Non-pigmented ciliary epithelial cell (primary cell): ENCODE results near the gene RHOT2.

Source experiments
- DNase-seq: peaks from one replicate; pipeline ENCODE4 v3.0.0-alpha.2; 2010; ENCODE audit warnings: low read depth

RHOT2 gene

GRCh38 chr16:670485-671352 lies 2.8 kb downstream of the RHOT2 start:
- DNase-seq = no peak

- DNase-seq = no peak
These were observed 3.6 kb downstream of the RHOT2 start for GRCh38 chr16:671353-672131.

- DNase-seq = no peak
These were observed 4.4 kb downstream of the RHOT2 start for GRCh38 chr16:672371-672770.

- DNase-seq = no peak
These were observed 4.9 kb downstream of the RHOT2 start for GRCh38 chr16:672851-673250.

DNA sequence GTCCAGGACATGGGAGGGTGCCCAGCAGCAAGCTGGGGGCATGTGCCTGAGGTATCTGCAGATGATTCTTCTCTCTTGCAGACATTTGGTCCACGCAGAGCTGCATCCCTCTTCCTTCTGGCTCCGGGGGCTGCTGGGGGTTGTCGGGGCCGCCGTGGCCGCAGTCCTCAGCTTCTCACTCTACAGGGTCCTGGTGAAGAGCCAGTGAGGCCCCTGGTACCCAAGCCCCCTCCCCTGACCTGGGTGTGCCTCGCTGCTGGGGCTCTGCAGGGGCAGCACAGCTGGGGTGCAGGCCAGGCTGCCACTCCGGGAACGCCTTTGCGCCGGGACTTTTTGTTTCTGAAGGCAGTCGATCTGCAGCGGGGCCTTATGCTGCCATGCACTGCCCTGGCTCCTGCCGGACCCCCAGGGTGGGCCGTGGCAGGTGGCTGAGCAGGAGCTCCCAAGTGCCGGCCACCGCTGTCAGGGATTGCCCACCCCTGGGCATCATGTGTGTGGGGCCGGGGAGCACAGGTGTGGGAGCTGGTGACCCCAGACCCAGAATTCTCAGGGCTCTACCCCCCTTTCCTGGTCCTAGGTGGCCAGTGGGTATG lies 5.6 kb downstream of the RHOT2 start:
- no peak for DNase-seq

- DNase-seq = no peak
These were observed 6.4 kb downstream of the RHOT2 start for GRCh38 chr16:674214-674881.

GRCh38 chr16:674968-675883 lies 7.3 kb downstream of the RHOT2 start, which contains the start of gene RHBDL1:
RHBDL1 (plus strand) TSS chr16:675671; CDS start chr16:675791, 120 bp downstream.
- no peak for DNase-seq

DNA sequence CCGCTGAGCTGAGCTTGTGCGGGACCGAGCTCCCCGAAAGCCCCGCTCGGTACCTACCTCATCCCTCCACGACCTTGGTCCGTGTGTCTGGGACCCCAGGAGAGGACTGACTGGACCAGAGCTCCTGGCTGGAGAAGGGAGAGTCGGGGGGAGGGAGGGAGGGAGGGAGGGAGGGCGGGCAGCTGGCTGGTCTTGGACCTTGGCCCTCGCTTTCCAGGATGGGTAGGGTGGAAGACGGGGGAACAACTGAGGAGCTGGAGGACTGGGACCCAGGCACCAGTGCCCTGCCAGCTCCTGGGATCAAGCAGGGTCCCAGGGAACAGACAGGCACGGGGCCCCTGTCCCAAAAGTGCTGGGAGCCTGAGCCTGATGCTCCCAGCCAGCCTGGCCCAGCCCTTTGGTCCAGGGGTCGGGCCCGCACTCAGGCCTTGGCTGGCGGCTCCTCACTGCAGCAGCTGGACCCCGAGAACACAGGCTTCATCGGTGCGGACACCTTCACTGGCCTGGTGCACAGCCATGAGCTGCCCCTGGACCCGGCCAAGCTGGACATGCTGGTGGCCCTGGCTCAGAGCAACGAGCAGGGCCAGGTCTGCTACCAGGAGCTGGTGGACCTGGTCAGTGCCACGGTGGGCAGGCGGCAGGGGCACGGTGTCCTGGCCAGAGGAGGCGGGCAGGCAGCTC lies 8.1 kb downstream of the RHOT2 start:
- no peak for DNase-seq

DNA sequence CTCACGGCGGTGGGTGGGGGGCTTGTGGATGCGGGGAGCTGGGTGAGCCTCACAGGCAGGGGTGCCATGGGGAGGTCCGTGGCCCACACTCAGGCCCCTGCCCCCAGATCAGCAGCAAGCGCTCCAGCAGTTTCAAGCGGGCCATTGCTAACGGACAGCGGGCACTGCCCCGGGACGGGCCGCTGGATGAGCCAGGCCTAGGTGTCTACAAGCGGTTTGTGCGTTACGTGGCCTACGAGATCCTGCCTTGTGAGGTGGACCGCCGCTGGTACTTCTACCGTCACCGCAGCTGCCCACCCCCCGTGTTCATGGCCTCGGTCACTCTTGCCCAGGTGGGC lies 8.6 kb downstream of the RHOT2 start:
- DNase-seq = no peak

DNA sequence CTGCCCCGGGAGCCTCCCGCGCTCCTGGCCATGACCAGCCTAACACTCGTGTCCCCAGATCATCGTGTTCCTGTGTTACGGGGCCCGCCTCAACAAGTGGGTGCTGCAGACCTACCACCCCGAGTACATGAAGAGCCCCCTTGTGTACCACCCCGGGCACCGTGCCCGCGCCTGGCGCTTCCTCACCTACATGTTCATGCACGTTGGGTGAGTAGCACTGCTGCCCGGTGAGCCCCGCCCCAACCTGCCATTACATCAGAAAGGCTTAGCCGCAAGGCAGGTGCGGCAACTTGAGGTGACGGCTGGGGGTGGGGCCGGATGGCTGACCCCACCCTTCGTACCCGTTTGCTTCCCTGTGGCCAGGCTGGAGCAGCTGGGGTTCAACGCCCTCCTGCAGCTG lies 9.0 kb downstream of the RHOT2 start:
- DNase-seq = no peak

GRCh38 chr16:677316-678190 lies 9.6 kb downstream of the RHOT2 start:
- no peak for DNase-seq

DNA sequence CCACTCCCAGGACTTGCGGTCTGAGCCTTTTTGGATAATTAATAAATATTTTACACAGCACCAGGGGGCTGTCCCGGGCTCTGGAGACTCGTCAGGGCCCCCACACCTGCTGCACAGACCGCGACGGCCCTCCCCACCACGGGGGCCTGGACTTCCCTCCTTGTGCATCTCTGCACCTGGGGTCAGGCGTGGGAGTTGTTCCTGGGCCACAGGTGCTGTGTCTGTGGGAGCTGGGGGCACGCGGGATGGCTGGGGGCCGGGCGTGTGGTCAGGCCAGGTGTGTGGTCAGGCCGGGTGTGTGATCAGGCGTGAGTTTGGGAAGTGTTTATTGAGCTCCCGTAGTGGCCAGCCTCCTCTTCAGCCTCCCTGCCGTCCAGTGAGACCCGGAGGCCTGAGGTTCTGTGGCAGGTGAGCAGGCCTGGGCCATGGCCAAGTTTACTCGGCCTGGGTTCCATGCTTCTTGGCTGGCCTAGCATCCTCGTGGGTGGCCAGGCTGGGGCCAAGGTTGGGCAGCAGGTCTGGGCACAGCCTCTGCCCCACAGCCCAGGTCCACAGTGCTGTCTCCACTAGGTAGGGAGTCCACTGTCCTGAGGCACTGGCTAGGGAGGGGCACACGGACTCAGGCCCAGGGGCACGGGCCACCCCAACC lies 10.4 kb downstream of the RHOT2 start:
- no peak for DNase-seq

DNA sequence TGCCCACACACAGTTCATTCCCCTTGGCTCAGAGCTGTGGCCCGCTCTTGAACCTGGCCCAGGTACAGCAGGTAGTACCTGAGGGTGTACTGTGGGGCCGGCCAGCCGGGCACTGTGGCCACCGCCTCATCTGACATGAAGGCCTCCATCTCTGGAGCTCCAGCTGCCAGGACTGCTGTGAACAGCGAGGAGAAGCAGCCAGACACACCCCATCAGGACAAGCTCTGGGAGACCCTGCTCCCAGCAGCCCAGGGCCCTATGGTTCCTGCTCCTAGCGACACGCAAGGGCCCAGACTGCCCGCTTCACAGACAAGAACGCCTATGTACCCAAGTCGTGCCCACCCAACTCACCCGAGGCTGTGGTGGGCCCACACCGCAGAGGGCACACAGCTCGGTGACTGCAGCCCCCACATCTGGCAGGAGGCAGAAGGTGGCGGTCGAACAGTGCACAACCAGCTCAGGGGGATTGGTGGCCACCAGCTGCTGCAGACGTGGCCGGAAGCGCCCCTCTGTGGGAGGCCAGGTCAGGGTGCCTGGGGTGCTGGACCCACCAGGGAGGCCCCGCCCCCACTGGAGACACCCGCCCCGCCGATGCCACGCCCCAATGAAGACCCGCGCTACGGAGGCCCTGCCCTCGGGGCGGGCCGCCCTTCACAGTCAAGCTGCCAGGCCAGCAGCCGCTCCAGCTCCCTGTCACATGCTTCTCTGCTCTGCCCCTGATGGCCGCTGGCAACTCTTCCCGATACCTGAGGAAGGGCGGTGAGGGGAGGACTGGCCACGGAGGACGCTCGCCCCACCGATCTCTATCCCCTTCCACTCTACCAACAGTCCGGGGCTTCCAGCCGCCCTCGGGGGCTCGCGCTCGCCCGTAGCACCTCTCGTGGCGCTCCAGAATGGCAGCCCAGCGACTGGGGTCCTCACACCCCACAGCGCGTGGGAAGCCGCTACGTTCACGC lies 11.2 kb downstream of the RHOT2 start:
- no peak for DNase-seq

DNA sequence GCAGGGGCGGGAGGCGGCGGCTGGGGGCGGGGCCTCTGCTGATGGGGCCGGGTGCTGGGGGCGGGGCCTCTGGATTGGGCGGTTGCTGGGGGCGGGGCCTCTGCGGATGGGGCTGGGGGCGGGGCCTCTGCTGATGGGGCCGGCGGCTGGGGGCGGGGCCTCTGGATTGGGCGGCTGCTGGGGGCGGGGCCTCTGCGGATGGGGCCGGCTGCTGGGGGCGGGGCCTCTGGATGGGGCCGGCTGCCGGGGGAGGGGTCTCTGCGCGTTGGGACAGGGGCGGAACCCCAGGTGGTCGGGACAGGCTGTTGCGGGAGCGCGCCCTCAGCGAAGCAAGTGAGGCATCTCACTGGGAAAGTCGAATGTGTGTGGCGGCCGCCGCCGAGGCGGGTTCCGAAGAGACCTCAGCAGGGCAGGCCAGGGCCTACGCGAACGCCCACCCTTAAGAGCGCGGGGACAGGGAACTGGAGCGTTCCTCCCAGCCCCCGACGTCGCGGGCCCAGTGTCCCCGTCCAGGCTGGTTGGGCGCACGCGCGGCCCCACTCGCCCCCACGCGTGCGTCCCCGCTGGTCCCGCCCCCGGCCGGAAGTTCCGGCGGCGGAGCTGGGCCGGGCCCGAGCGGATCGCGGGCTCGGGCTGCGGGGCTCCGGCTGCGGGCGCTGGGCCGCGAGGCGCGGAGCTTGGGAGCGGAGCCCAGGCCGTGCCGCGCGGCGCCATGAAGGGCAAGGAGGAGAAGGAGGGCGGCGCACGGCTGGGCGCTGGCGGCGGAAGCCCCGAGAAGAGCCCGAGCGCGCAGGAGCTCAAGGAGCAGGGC lies 12.1 kb downstream of the RHOT2 start, which contains the start of gene STUB1:
TSS of gene STUB1 (plus strand) at position 597 of the 811 bp plus-strand sequence. CDS start at position 713, 116 bp downstream.
- peak; percentile 20 for DNase-seq

GRCh38 chr16:680625-680945 lies 12.7 kb downstream of the RHOT2 start:
- no peak for DNase-seq

- no peak for DNase-seq
These were observed 13.2 kb downstream of the RHOT2 start for GRCh38 chr16:680967-681745.
